H1 (cell line): ENCODE results near the gene SLC7A6OS. TPM values are rescaled to one million over a fixed set of nuclear protein-coding genes. Genes with fewer than 3 reads are reported as not detected.

Source experiments
- CTCF ChIA-PET: fragments of 300-600 bp; sonication (Branson Sonifier 250); formaldehyde crosslinking; loops from one replicate; lab custom pipeline; 2021; ENCODE audit not compliant: partially characterized antibody; lab: Charles Lee
- POLR2A ChIA-PET: fragments of 300-600 bp; sonication (Branson Sonifier 250); formaldehyde crosslinking; loops from one replicate; lab custom pipeline; 2021; ENCODE audit warnings: inconsistent platforms; ENCODE audit not compliant: partially characterized antibody; lab: Charles Lee
- DNase-seq, 2 experiments: peaks; one replicate each; pipeline versions ENCODE4 v3.0.0 to v3.0.0-alpha.2; 2010 to 2022; ENCODE audit warnings: low spot score in 2 of 2, low read depth in 1 of 2, mixed read lengths in 1 of 2
- FAIRE-seq: peaks from 2 replicates; lab custom pipeline; 2011; peaks lifted over from hg19 to GRCh38; lab: Jason Lieb, UNC
- H2AFZ ChIP-seq: 2 replicates; pipeline ENCODE4 v1.8.1; 2012; ENCODE audit warnings: low read length, inconsistent platforms
- H2AK5ac ChIP-seq: 2 replicates; pipeline ENCODE4 v1.6.1; 2013; ENCODE audit warnings: low read depth, low read length
- H2BK120ac ChIP-seq: replicated peaks from 2 replicates; pipeline ENCODE3; 2013; ENCODE audit warnings: low read depth, low read length, inconsistent platforms
- H2BK12ac ChIP-seq: 2 replicates; pipeline ENCODE4 v1.6.1; 2013; ENCODE audit warnings: low read depth, low read length
- H2BK15ac ChIP-seq: 2 replicates; pipeline ENCODE4 v1.6.1; 2013; ENCODE audit warnings: low read length
- H2BK20ac ChIP-seq: 2 replicates; pipeline ENCODE4 v1.6.1; 2013; ENCODE audit warnings: low read length
- H2BK5ac ChIP-seq: 2 replicates; pipeline ENCODE4 v1.6.1; 2013; ENCODE audit warnings: low read depth, low read length
- H3K14ac ChIP-seq: 2 replicates; pipeline ENCODE4 v1.6.1; 2013; ENCODE audit warnings: inconsistent platforms; ENCODE audit not compliant: insufficient read length
- H3K18ac ChIP-seq: 2 replicates; pipeline ENCODE4 v1.6.1; 2013; ENCODE audit warnings: low read length; ENCODE audit errors: extremely low read depth
- H3K23ac ChIP-seq: 2 replicates; pipeline ENCODE4 v1.6.1; 2013; ENCODE audit warnings: inconsistent platforms; ENCODE audit not compliant: insufficient read length
- H3K23me2 ChIP-seq: 2 replicates; pipeline ENCODE4 v1.6.1; 2013; ENCODE audit warnings: low read depth, low read length
- H3K27ac ChIP-seq: 2 replicates; pipeline ENCODE4 v1.6.1; 2011; ENCODE audit warnings: low read depth, low read length, inconsistent platforms
- H3K27me3 ChIP-seq, 4 experiments: replicated peaks in 1 of 4; 1 replicate in 1 of 4; 2 replicates in 3 of 4; pipeline versions ENCODE4 v1.6.1 to v1.8.1; 2011 to 2013; ENCODE audit warnings: low read length in 3 of 4, mild to moderate bottlenecking in 3 of 4, inconsistent platforms in 2 of 4, mixed read lengths in 2 of 4, moderate library complexity in 1 of 4; ENCODE audit not compliant: control insufficient read depth in 3 of 4, insufficient read depth in 3 of 4; ENCODE audit errors: extremely low read depth in 1 of 4
- H3K36me3 ChIP-seq, 4 experiments: 2 replicates each; pipeline versions ENCODE4 v1.6.1 to v1.8.1; 2011 to 2013; ENCODE audit warnings: mild to moderate bottlenecking in 4 of 4, low read length in 3 of 4, moderate library complexity in 2 of 4, control low read depth in 1 of 4, inconsistent platforms in 1 of 4; ENCODE audit not compliant: insufficient read depth in 4 of 4, control insufficient read depth in 2 of 4
- H3K4ac ChIP-seq: replicated peaks from 2 replicates; pipeline ENCODE3; 2013; ENCODE audit warnings: low read length, low read depth, mixed read lengths, inconsistent platforms; ENCODE audit not compliant: insufficient read length
- H3K4me1 ChIP-seq, 4 experiments: replicated peaks in 1 of 4; 1 replicate in 1 of 4; 2 replicates in 3 of 4; pipeline versions ENCODE4 v1.6.1 to v1.8.1; 2011 to 2013; ENCODE audit warnings: low read length in 3 of 4, inconsistent platforms in 2 of 4, mixed read lengths in 1 of 4; ENCODE audit not compliant: insufficient read depth in 4 of 4, control insufficient read depth in 3 of 4
- H3K4me2 ChIP-seq, 2 experiments: 2 replicates each; pipeline versions ENCODE4 v1.6.1 to v1.8.1; 2011 to 2013; ENCODE audit warnings: low read depth in 2 of 2, low read length in 2 of 2, control low read depth in 1 of 2, inconsistent platforms in 1 of 2, mild to moderate bottlenecking in 1 of 2; ENCODE audit not compliant: insufficient read depth in 1 of 2
- H3K4me3 ChIP-seq, 4 experiments: fragments of 200-600, 300-600 bp in 1 of 4; sonication (generic), shearing (Covaris generic), sonication (Bioruptor Twin) in 1 of 4; 2 replicates each; pipeline versions ENCODE4 v1.5.1 to v1.8.1; 2011 to 2016; ENCODE audit warnings: low read length in 4 of 4, low read depth in 3 of 4, control low read depth in 2 of 4, inconsistent platforms in 2 of 4, mild to moderate bottlenecking in 2 of 4, mixed read lengths in 1 of 4, moderate library complexity in 1 of 4; ENCODE audit not compliant: insufficient read depth in 2 of 4; ENCODE audit errors: extremely low read depth in 1 of 4
- H3K56ac ChIP-seq: replicated peaks from 2 replicates; pipeline ENCODE3; 2013; ENCODE audit warnings: low read depth, mild to moderate bottlenecking, mixed read lengths, low read length, inconsistent platforms; ENCODE audit not compliant: insufficient read length
- H3K79me1 ChIP-seq: 2 replicates; pipeline ENCODE4 v1.6.1; 2013; ENCODE audit warnings: low read depth, low read length, control low read depth
- H3K79me2 ChIP-seq, 2 experiments: 2 replicates each; pipeline versions ENCODE4 v1.6.1 to v1.8.1; 2012 to 2013; ENCODE audit warnings: low read length in 2 of 2, mild to moderate bottlenecking in 2 of 2, inconsistent platforms in 1 of 2; ENCODE audit not compliant: insufficient read depth in 2 of 2, control insufficient read depth in 1 of 2
- H3K9ac ChIP-seq, 4 experiments: replicated peaks in 1 of 4; 1 replicate in 1 of 4; 2 replicates in 3 of 4; pipeline versions ENCODE4 v1.6.1 to v1.8.1; 2011 to 2013; ENCODE audit warnings: low read depth in 3 of 4, low read length in 3 of 4, control low read depth in 2 of 4, mild to moderate bottlenecking in 2 of 4, moderate library complexity in 2 of 4, inconsistent platforms in 1 of 4; ENCODE audit errors: extremely low read depth in 1 of 4
- H3K9me3 ChIP-seq, 2 experiments: 2 replicates each; pipeline versions ENCODE4 v1.6.1 to v1.8.1; 2012 to 2013; ENCODE audit warnings: mild to moderate bottlenecking in 2 of 2, moderate library complexity in 2 of 2, control low read depth in 1 of 2, inconsistent platforms in 1 of 2, low read depth in 1 of 2, low read length in 1 of 2, mixed read lengths in 1 of 2; ENCODE audit not compliant: insufficient read depth in 2 of 2
- H4K20me1 ChIP-seq, 2 experiments: replicated peaks in 1 of 2; 2 replicates each; pipeline versions ENCODE3 to v1.8.1; 2011 to 2013; ENCODE audit warnings: inconsistent platforms in 2 of 2, low read length in 2 of 2, mild to moderate bottlenecking in 1 of 2; ENCODE audit not compliant: insufficient read depth in 2 of 2, control insufficient read depth in 1 of 2
- H4K5ac ChIP-seq: 2 replicates; pipeline ENCODE4 v1.6.1; 2013; ENCODE audit warnings: low read length, low read depth, mixed read lengths, inconsistent platforms; ENCODE audit not compliant: insufficient read length
- H4K8ac ChIP-seq: 2 replicates; pipeline ENCODE4 v1.8.0; 2013; ENCODE audit warnings: mild to moderate bottlenecking, moderate library complexity, low read length, inconsistent platforms; ENCODE audit not compliant: insufficient read depth; ENCODE audit errors: extremely low read depth
- H4K91ac ChIP-seq: replicated peaks from 2 replicates; pipeline ENCODE3; 2013; ENCODE audit warnings: low read length, mixed read lengths, inconsistent platforms; ENCODE audit not compliant: insufficient read length
- EGR1 ChIP-seq: IDR thresholded peaks from 2 replicates; pipeline ENCODE4 v1.6.1; 2011; ENCODE audit warnings: low read depth, low read length, borderline replicate concordance
- KDM5A ChIP-seq: fragments of 200-600 bp; IDR thresholded peaks from 2 replicates; pipeline ENCODE4 v1.7.1; 2012; ENCODE audit warnings: mild to moderate bottlenecking, low read length, inconsistent platforms, mixed read lengths
- RBBP5 ChIP-seq: IDR thresholded peaks from 2 replicates; pipeline ENCODE4 v1.7.1; 2012; ENCODE audit warnings: low read depth, mild to moderate bottlenecking, inconsistent platforms, low read length, moderate library complexity, borderline replicate concordance
- SP1 ChIP-seq: IDR thresholded peaks from 2 replicates; pipeline ENCODE4 v1.6.1; 2011; ENCODE audit warnings: low read depth, low read length
- TBP ChIP-seq: IDR thresholded peaks from 2 replicates; pipeline ENCODE4 v1.6.1; 2011; ENCODE audit warnings: low read depth, low read length, improper control_type of control experiment
- TCF12 ChIP-seq: IDR thresholded peaks from 2 replicates; pipeline ENCODE4 v1.6.1; 2011; ENCODE audit warnings: low read depth, mild to moderate bottlenecking, low read length
- USF2 ChIP-seq: IDR thresholded peaks from 2 replicates; pipeline ENCODE4 v1.6.1; 2011; ENCODE audit warnings: low read length, improper control_type of control experiment
- WGBS, 2 experiments: shearing (Covaris generic) in 1 of 2; methylation state at CpG; one replicate each; pipeline versions ENCODE4 v1.1.6 to v1.1.7; 2013 to 2015; ENCODE audit warnings: low lambda C conversion rate in 2 of 2, mixed read lengths in 2 of 2, inconsistent platforms in 1 of 2, low coverage in 1 of 2, missing lambda C conversion rate in 1 of 2; ENCODE audit not compliant: insufficient replicate concordance in 2 of 2, insufficient coverage in 1 of 2, insufficient read length in 1 of 2; ENCODE audit errors: extremely low coverage in 1 of 2, missing lambda C conversion rate in 1 of 2; 5-methylcytosine and 5-hydroxymethylcytosine counted together
- polyA plus RNA-seq, 7 experiments: library from polyadenylated mRNA; depleted of rRNA in 3 of 7; stranded (reverse) in 5 of 7; unstranded in 2 of 7; fragments of >200 nt in 5 of 7; fragments of 200-250 nt in 2 of 7; gene quantifications; 1 replicate in 5 of 7; 2 replicates in 1 of 7; 4 replicates in 1 of 7; pipeline versions ENCODE4 v1.2.1 to v1.2.3, GENCODE V29; 2011 to 2013; ENCODE audit warnings: missing spikeins in 2 of 7, mixed read lengths in 2 of 7
- total RNA-seq: library from RNA; stranded (reverse); fragmentation: NEBNext Ultra II Directional; extraction: Animal tissue kit (Norgen Biotek cat#: 25700); gene quantifications from 2 replicates; pipeline ENCODE4 v1.2.1, GENCODE V29; 2021

SLC7A6OS gene
- total and polyA plus RNA-seq, 2 of the 8 experiments (the other 6 are each of a cell fraction or from before 2014, with no cell fraction given): 7.3 to 21.3 TPM

- 94% methylated on average over 7 of the region's 7 CpGs; no CpG with 5 or more reads in 1 of the 2 experiments for WGBS, 2 experiments
These were observed 9.8 kb downstream of the SLC7A6OS start for GRCh38 chr16:68300734-68301459.

More at GRCh38 chr16:68300734-68301459, 9.8 kb downstream of the SLC7A6OS start:
- Histone ChIP-seq H2BK20ac (no peak overlapping the region), H3K79me2 (no peaks in the 10 kb centered on the region), H4K8ac (no peak overlapping the region), H3K18ac (no peak overlapping the region), H3K9me3 (no peaks in the 10 kb centered on the region), H2BK12ac (no peak overlapping the region), H3K9ac (no peak overlapping the region), H3K14ac (no peak overlapping the region), H3K4me3 (no peak overlapping the region), H3K79me1 (no peaks in the 10 kb centered on the region), H2BK120ac (no peak overlapping the region), H4K20me1 (peaks cover 2 to 3% of the 10 kb centered on the region in 2 experiments), H2AK5ac (no peak overlapping the region), H3K27ac (no peak overlapping the region), H3K4me2 (no peak overlapping the region), H4K91ac (no peak overlapping the region), H3K27me3 (no peaks in the 10 kb centered on the region), H3K4ac (no peak overlapping the region), H3K4me1 (no peaks in the 10 kb centered on the region), H4K5ac (no peak overlapping the region), H3K36me3 (peaks cover 18 to 81% (median 61%) of the 10 kb centered on the region in 4 experiments), H3K56ac (no peak overlapping the region), H3K23ac (no peak overlapping the region), H2BK5ac (no peak overlapping the region), H2AFZ (no peak overlapping the region), H2BK15ac (no peak overlapping the region), H3K23me2 (no peaks in the 10 kb centered on the region)
- DNase-seq (no peak), FAIRE-seq (no peak)
- no peak for TF ChIP-seq TCF12
- no peak for TF ChIP-seq SP1
- TF ChIP-seq RBBP5: no peak
- no peak for TF ChIP-seq TBP
- TF ChIP-seq EGR1: no peak
- no peak for TF ChIP-seq USF2
- TF ChIP-seq KDM5A: no peak
- ChIA-PET CTCF (interaction anchor here (0.9 to 3.5 kb wide), 13 partner anchors 9 to 52 kb away, joined by 3 to 23 read pairs (median 5); partner anchors contain the start of genes PRMT7, SLC7A6 and SLC7A6OS), POLR2A (interaction anchor here (0.6 to 3.8 kb wide), 7 partner anchors 10 to 688 kb away, joined by 3 to 35 read pairs (median 4); partner anchors contain the start of genes PRMT7 and SLC7A6OS)
